Ascending aorta (tissue), 2 donors: ENCODE measurements around the gene CYB5R2. TPM values are rescaled to one million over a fixed set of nuclear protein-coding genes. Genes with fewer than 3 reads are reported as not detected.

Experiments
- DNase-seq, 2 donors: peaks; one replicate each; pipeline ENCODE4 v3.0.0-alpha.2; 2019; ENCODE audit warnings: low spot score in 2 of 2
- H3K27ac ChIP-seq, 2 donors: fragments of 200-600 bp; sonication (generic); one replicate each; pipeline ENCODE4 v1.5.1; 2016 to 2017; ENCODE audit warnings: mild to moderate bottlenecking in 1 of 2
- H3K27me3 ChIP-seq: fragments of 200-600 bp; sonication (generic); one replicate; pipeline ENCODE4 v1.5.1; 2017
- H3K36me3 ChIP-seq, 2 donors: fragments of 200-600 bp; sonication (generic); one replicate each; pipeline ENCODE4 v1.5.1; 2016
- H3K4me1 ChIP-seq, 2 donors: fragments of 200-600 bp; sonication (generic); one replicate each; pipeline ENCODE4 v1.5.1; 2016 to 2017; ENCODE audit warnings: mild to moderate bottlenecking in 1 of 2
- H3K4me3 ChIP-seq, 2 donors: fragments of 200-600 bp; sonication (generic); one replicate each; pipeline ENCODE4 v1.5.1; 2016 to 2017; ENCODE audit warnings: mild to moderate bottlenecking in 1 of 2
- H3K9me3 ChIP-seq, 2 donors: fragments of 200-600 bp; sonication (generic); one replicate each; pipeline ENCODE4 v1.5.1; 2016
- intact Hi-C: fragments of 100-400 bp; cut with DNase I; formaldehyde crosslinking; loops from one replicate; pipeline ENCODE4 v1.15.1; 2023
- total RNA-seq: library from RNA; depleted of rRNA; stranded (reverse); fragments of >200 nt; gene quantifications from one replicate; pipeline ENCODE4 v1.1.0, GENCODE V29; 2016
- TF ChIP-seq, protein P1 (sequence below), 3 experiments: fragments of 200-600 bp in 2 of 3; fragments of 450-650 bp in 1 of 3; sonication (generic) in 2 of 3; IDR thresholded peaks; one replicate each; pipeline ENCODE4 v1.5.1; 2016 to 2019; ENCODE audit warnings: antibody characterized with exemption in 3 of 3, mild to moderate bottlenecking in 1 of 3, moderate library complexity in 1 of 3

CYB5R2 gene
- total RNA-seq, 1 donor from 2014 or later: 35.8 TPM

DNA sequence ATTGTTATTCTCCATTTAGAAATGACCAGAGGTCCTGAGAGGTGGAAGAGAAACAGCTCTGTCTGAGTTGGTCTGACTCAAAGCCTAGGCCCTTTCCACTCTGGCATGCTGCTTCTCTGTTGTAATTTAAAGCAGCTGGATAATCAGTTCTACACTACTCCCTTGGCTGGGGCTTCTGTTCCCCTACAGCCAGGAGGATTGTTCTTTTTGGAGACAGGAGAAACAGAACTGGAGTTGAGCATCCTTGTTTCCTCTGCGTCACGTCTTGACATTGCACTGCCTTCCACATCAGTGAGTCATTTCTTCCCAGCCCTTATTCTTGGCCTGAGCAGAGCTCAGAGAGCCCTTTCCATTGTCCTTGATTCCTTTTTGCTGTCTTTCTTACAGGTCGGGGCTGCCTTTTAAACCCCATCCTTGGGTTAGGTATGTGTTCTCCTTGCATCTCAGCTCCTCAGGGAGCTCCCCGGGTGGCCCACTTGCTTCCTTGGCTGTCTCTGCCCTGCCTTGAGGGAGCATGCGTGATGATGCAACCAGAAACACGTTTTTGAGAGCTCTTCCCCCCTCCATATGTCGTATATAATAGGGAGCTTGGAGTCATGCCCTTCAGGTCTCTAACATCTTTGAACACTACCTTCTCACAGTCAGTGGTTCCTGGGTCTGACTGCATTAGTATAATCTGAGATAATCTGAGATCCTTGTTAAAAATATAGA, 35.7 kb downstream of the CYB5R2 start:
- Histone ChIP-seq H3K9me3 (no peaks in the 10 kb centered on the region), H3K27ac (peak overlapping the region; percentile 75), H3K4me3 (no peak overlapping the region), H3K4me1 (peaks cover 5 to 7% of the 10 kb centered on the region in 2 donors), H3K27me3 (no peaks in the 10 kb centered on the region), H3K36me3 (peaks cover 52 to 66% of the 10 kb centered on the region in 2 donors)
- intact Hi-C loops: no loop called here
- peak in 1 of 2 donors; percentile 72 for DNase-seq
- TF ChIP-seq, protein P1, sequence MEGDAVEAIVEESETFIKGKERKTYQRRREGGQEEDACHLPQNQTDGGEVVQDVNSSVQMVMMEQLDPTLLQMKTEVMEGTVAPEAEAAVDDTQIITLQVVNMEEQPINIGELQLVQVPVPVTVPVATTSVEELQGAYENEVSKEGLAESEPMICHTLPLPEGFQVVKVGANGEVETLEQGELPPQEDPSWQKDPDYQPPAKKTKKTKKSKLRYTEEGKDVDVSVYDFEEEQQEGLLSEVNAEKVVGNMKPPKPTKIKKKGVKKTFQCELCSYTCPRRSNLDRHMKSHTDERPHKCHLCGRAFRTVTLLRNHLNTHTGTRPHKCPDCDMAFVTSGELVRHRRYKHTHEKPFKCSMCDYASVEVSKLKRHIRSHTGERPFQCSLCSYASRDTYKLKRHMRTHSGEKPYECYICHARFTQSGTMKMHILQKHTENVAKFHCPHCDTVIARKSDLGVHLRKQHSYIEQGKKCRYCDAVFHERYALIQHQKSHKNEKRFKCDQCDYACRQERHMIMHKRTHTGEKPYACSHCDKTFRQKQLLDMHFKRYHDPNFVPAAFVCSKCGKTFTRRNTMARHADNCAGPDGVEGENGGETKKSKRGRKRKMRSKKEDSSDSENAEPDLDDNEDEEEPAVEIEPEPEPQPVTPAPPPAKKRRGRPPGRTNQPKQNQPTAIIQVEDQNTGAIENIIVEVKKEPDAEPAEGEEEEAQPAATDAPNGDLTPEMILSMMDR (IDR thresholded peaks at IDR 0.05): no peak

DNA sequence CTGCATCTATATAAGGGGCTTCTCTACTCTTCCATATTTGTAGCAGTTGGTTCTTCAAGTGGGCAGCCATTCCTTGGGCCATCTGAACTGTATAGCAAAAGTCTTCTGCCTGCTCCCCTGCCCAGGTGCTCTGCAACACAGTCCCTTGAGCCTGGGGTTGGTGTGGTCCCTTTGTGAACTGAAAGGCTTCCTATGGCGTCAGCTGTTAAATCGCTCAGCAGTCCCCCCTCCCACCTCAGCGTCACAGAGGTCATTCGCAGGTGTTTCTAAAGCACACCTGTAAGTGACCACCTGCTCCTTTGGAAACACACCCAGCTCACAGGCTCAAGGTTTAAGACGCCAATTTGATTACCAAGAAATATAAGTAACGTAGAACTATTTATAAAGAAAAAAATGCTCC, 37.0 kb downstream of the CYB5R2 start:
- intact Hi-C loops: no loop called here
- peaks cover 50 to 66% of the 10 kb centered on the region in 2 donors for H3K36me3 ChIP-seq
- TF ChIP-seq, protein P1 (IDR thresholded peaks at IDR 0.05): no peak
- peaks cover 5 to 7% of the 10 kb centered on the region in 2 donors for H3K4me1 ChIP-seq
- H3K27ac ChIP-seq: peak overlapping the region; percentile 75
- DNase-seq: no peak
- no peaks in the 10 kb centered on the region for H3K27me3 ChIP-seq
- H3K4me3 ChIP-seq: no peak overlapping the region
- H3K9me3 ChIP-seq: no peaks in the 10 kb centered on the region

DNA sequence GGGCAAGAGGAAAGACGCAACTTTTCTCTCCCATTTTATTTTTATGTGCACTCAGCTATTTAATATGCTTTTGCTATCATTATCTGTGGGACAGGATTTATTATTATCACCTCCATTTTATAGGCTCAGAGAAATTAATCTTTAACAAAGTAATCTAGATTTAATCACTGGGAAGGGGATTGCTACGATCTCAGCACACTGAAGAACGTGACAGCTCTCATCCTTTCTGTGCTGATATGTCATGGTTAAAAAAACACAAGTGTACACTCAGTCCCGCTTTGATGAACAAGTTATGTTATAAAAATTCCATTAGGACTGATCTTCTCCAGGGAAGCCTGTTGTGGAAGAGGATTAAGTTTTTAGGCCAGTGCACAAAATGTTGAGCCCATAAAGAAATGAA, 37.6 kb downstream of the CYB5R2 start:
- H3K27me3 ChIP-seq: no peaks in the 10 kb centered on the region
- intact Hi-C loops: no loop called here
- no peak overlapping the region for H3K27ac ChIP-seq
- no peak overlapping the region for H3K4me3 ChIP-seq
- peaks cover 49 to 66% of the 10 kb centered on the region in 2 donors for H3K36me3 ChIP-seq
- H3K4me1 ChIP-seq: peaks cover 5 to 7% of the 10 kb centered on the region in 2 donors
- H3K9me3 ChIP-seq: no peaks in the 10 kb centered on the region
- no peak for DNase-seq
- TF ChIP-seq, protein P1 (IDR thresholded peaks at IDR 0.05): no peak

DNA sequence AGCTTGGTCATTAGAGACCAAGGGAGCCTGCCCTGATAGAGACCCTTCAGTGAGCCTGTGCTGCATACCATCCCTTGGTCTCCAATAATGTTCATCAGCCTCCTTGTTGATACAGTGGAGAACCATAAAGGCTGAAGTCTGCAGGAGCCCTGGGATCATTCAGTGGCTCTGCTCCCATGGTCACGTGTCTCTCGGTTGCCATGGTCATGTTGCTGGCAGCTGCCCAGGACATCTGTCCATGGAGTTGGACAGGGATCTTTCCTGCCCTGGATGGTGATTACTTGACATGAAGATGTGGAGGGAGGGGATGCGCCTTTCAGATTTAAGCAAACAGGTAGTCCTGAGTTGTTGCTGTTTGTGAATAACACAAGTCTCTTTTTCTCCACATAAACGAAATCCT, 38.2 kb downstream of the CYB5R2 start:
- Histone ChIP-seq H3K4me1 (peaks cover 5 to 7% of the 10 kb centered on the region in 2 donors), H3K27ac (no peak overlapping the region), H3K4me3 (no peak overlapping the region), H3K9me3 (no peaks in the 10 kb centered on the region), H3K36me3 (peaks cover 49 to 66% of the 10 kb centered on the region in 2 donors), H3K27me3 (no peaks in the 10 kb centered on the region)
- intact Hi-C loops: no loop called here
- TF ChIP-seq, protein P1 (IDR thresholded peaks at IDR 0.05): no peak
- DNase-seq: no peak

DNA sequence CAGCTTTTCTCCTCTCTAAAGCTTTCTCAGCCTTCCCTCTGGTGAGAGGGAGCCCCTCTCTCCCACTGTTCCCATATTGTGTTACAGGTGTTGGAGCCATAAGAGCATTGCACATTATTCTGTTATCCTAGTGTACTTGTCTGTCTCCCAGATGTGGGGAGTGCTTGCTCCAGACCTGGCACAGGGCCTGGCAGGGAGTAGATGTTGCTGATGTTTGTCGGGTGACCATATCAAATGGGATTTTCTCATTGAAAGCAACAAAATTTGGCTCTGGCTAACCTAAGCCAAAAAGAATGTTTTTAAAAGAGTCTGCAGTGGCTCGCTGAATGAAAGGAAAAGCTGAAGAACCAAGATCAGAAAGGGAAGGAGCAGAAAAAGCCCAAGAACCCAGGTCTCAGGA, 41.1 kb downstream of the CYB5R2 start:
- no peak overlapping the region for H3K4me3 ChIP-seq
- no peak for DNase-seq
- H3K36me3 ChIP-seq: peaks cover 45 to 82% of the 10 kb centered on the region in 2 donors
- peaks cover 0 to 4% of the 10 kb centered on the region in 2 donors for H3K4me1 ChIP-seq
- TF ChIP-seq, protein P1 (IDR thresholded peaks at IDR 0.05): no peak
- intact Hi-C loops: no loop called here
- no peaks in the 10 kb centered on the region for H3K27me3 ChIP-seq
- no peaks in the 10 kb centered on the region for H3K9me3 ChIP-seq
- H3K27ac ChIP-seq: no peak overlapping the region
